Cardiac muscle cell (in vitro differentiated cells and primary cell): Measurements from ENCODE around the gene SHC4. TPM values are rescaled to one million over a fixed set of nuclear protein-coding genes. Genes with fewer than 3 reads are reported as not detected.

Source experiments
- DNase-seq, 2 donors: peaks; one replicate each; pipeline versions ENCODE4 v3.0.0 to v3.0.0-alpha.2; 2010 to 2017; ENCODE audit warnings: low read depth in 1 of 2, low spot score in 1 of 2
- H3K27ac ChIP-seq: fragments of 200-600 bp; sonication (generic); 2 replicates; pipeline ENCODE4 v1.5.1; 2016
- H3K27me3 ChIP-seq: fragments of 200-600 bp; sonication (generic); 2 replicates; pipeline ENCODE4 v1.6.0; 2016; ENCODE audit warnings: control low read depth
- H3K36me3 ChIP-seq: fragments of 200-600 bp; sonication (generic); 2 replicates; pipeline ENCODE4 v1.5.1; 2016; ENCODE audit warnings: control low read depth
- H3K4me1 ChIP-seq: fragments of 200-600 bp; sonication (generic); 2 replicates; pipeline ENCODE4 v1.8.1; 2017; ENCODE audit warnings: low read depth, mild to moderate bottlenecking, mixed run types
- H3K4me3 ChIP-seq: fragments of 200-600 bp; sonication (generic); 2 replicates; pipeline ENCODE4 v1.5.1; 2016; ENCODE audit warnings: mild to moderate bottlenecking
- H3K9me3 ChIP-seq: fragments of 200-600 bp; sonication (generic); 2 replicates; pipeline ENCODE4 v1.5.1; 2017; ENCODE audit warnings: low read depth, mild to moderate bottlenecking, control low read depth
- polyA plus RNA-seq: library from polyadenylated mRNA; unstranded; fragments of >200 nt; fragmentation: Nextera tagmentation; extraction: Ambion mirVana; gene quantifications from 2 replicates; pipeline ENCODE4 v1.2.1, GENCODE V29; 2016
- total RNA-seq: library from RNA; depleted of rRNA; stranded (reverse); fragments of >200 nt; gene quantifications from 2 replicates; pipeline ENCODE4 v1.2.3, GENCODE V29; 2016
- TF ChIP-seq, protein P1 (sequence below): IDR thresholded peaks from 2 replicates; pipeline ENCODE4 v1.5.1; 2012; ENCODE audit warnings: low read depth, mild to moderate bottlenecking, low read length

Gene SHC4
- total and polyA plus RNA-seq, 2 experiments from 2014 or later = 1.3 to 1.5 TPM

DNA sequence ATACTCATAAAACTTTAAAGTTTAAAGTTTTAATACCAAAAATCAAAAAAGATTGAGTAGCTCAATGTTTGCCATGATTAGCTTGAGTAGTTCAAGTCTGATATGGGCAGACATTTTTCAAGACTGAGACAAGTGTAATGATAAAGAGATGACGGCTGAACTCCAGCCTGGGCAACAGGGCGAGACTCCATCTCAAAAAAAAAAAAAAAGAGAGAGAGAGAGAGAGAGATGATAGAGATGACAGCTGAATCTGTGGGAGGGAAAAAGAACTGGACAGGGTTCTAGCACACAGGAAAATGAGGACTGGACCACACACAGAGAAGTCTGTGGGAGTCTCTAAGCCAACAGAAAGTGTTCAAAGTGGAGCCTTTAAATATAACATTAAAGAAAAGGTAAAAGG lies 178.0 kb downstream of the SHC4 start:
- Histone ChIP-seq H3K9me3 (no peaks in the 10 kb centered on the region), H3K27ac (no peak overlapping the region), H3K4me1 (no peaks in the 10 kb centered on the region), H3K36me3 (no peaks in the 10 kb centered on the region), H3K27me3 (no peaks in the 10 kb centered on the region), H3K4me3 (no peak overlapping the region)
- DNase-seq = no peak
- TF ChIP-seq, protein P1, sequence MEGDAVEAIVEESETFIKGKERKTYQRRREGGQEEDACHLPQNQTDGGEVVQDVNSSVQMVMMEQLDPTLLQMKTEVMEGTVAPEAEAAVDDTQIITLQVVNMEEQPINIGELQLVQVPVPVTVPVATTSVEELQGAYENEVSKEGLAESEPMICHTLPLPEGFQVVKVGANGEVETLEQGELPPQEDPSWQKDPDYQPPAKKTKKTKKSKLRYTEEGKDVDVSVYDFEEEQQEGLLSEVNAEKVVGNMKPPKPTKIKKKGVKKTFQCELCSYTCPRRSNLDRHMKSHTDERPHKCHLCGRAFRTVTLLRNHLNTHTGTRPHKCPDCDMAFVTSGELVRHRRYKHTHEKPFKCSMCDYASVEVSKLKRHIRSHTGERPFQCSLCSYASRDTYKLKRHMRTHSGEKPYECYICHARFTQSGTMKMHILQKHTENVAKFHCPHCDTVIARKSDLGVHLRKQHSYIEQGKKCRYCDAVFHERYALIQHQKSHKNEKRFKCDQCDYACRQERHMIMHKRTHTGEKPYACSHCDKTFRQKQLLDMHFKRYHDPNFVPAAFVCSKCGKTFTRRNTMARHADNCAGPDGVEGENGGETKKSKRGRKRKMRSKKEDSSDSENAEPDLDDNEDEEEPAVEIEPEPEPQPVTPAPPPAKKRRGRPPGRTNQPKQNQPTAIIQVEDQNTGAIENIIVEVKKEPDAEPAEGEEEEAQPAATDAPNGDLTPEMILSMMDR = no peak

- Histone ChIP-seq H3K9me3 (no peaks in the 10 kb centered on the region), H3K27me3 (no peaks in the 10 kb centered on the region), H3K36me3 (no peaks in the 10 kb centered on the region), H3K4me1 (no peaks in the 10 kb centered on the region), H3K27ac (no peak overlapping the region), H3K4me3 (no peak overlapping the region)
- DNase-seq = no peak
- TF ChIP-seq, protein P1 = no peak
Measured at GRCh38 chr15:48785195-48785594, 178.5 kb downstream of the SHC4 start.

- Histone ChIP-seq H3K4me3 (no peak overlapping the region), H3K27me3 (no peaks in the 10 kb centered on the region), H3K36me3 (no peaks in the 10 kb centered on the region), H3K9me3 (no peaks in the 10 kb centered on the region), H3K27ac (no peak overlapping the region), H3K4me1 (no peaks in the 10 kb centered on the region)
- DNase-seq = no peak
- TF ChIP-seq, protein P1 = no peak
Measured at GRCh38 chr15:48784756-48785155, 179.0 kb downstream of the SHC4 start.

DNA sequence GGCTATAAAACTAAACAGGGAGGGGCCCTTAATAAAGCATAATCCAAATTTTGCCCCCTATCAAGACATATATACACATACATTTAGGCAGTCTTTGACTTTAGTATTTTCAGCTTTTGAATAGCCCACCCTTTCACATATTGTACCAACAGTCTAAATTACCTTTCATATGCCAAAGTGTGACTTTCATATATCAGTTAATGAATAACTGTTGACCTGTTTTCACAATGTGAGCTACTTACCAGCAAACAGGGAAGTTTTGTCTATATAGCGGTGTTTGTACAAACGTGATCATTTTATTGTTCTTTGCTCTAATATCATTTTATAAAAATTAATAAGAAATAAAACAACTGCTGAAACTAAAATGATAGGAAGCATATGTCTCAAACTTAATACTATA lies 180.8 kb downstream of the SHC4 start:
- H3K27me3 ChIP-seq = no peaks in the 10 kb centered on the region
- H3K4me1 ChIP-seq = no peaks in the 10 kb centered on the region
- no peak for DNase-seq
- H3K36me3 ChIP-seq = no peaks in the 10 kb centered on the region
- H3K4me3 ChIP-seq = no peak overlapping the region
- no peaks in the 10 kb centered on the region for H3K9me3 ChIP-seq
- TF ChIP-seq, protein P1 = no peak
- no peak overlapping the region for H3K27ac ChIP-seq

GRCh38 chr15:48781481-48782081 lies 182.1 kb downstream of the SHC4 start:
- Histone ChIP-seq H3K4me3 (no peak overlapping the region), H3K9me3 (no peaks in the 10 kb centered on the region), H3K27ac (no peak overlapping the region), H3K4me1 (no peaks in the 10 kb centered on the region), H3K27me3 (no peaks in the 10 kb centered on the region), H3K36me3 (no peaks in the 10 kb centered on the region)
- TF ChIP-seq, protein P1 = no peak
- no peak for DNase-seq
